ENCODE results near the gene DTD2. TPM values are rescaled to one million over a fixed set of nuclear protein-coding genes. Genes with fewer than 3 reads are reported as not detected.

Gene DTD2
- total and polyA plus RNA-seq, 2 of the 8 experiments (the other 6 are each of a cell fraction or from before 2014, with no cell fraction given) = 12.0 to 19.5 TPM

GRCh38 chr14:31411218-31411727 is 46.0 kb downstream of the DTD2 start (continued):
- TF ChIP-seq CHD7 (IDR thresholded peaks at IDR 0.05; ENCODE audit: insufficient replicate concordance, low read length) (no peak), FOSL1 (IDR thresholded peaks at IDR 0.05; ENCODE audit: insufficient read depth, low read depth, low read length) (no peak), KDM5A (IDR thresholded peaks at IDR 0.05; ENCODE audit: low read length) (no peak), ASH2L (IDR thresholded peaks at IDR 0.05; ENCODE audit: low read length) (no peak), EZH2 (IDR thresholded peaks at IDR 0.05; ENCODE audit: low read depth, low read length, severe bottlenecking) (no peak), SUZ12 (IDR thresholded peaks at IDR 0.05; ENCODE audit: low read length) (no peak), RBBP5 (IDR thresholded peaks at IDR 0.05; ENCODE audit: borderline replicate concordance, low read depth, low read length) (no peak), RNF2 (IDR thresholded peaks at IDR 0.05; ENCODE audit: borderline replicate concordance, low read depth, low read length, missing control alignments, poor library complexity, severe bottlenecking) (no peak), TCF12 (IDR thresholded peaks at IDR 0.05; ENCODE audit: low read depth, low read length) (no peak)
